ENCODE data around the gene CKAP2. TPM values are rescaled to one million over a fixed set of nuclear protein-coding genes. Genes with fewer than 3 reads are reported as not detected.

Gene CKAP2
- total and polyA plus RNA-seq, 7 experiments from 2014 or later = 12.0 to 59.9 (median 13.3) TPM

DNA sequence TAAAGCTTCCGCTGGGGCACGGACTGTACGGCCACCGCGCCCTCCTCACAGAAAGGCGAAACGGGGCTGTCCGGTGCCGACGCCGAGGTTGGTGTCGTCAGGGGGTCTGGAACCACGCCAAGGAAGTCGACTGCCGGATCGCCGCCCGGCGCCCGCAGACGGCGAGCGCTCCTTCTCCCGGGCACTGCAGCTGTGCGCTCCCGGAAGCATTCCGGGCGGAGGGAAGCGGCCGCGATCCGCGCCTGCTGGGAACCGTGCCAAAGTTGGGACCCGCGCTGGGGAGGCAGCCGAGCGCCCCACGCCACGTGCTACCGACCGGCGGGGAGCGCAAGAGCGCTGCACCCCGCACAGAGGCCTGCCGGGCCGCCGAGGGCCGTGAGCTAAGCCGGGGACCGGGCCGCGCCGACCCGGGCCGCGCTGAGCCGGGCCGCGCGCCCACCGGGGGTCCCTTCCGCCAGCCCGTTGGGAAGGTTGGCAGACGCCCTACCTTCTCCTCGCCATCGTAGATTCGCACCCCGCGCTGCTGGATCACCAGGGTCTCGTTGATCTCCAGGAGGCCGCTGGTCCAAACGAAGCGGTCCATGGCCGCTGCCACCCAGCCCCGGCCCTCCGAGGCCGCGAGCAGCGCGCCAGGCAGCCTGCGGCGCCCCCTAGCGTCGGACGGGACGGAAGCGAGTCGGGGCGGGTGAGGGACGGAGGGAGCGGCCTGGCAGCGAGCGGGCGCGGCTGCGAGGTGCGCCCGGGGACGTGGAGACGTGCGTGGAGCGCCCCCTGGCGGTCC, 5.1 kb upstream of the CKAP2 start, which contains the start of gene VPS36:
Gene VPS36 (minus strand): TSS at position 623 of the 781 bp plus-strand sequence. CDS start 40 bp downstream, at position 583.
- Mint-ChIP-seq H3K4me3 (peak within 1 kb of the TSS; percentile 80 to 98 (median 94)), H3K36me3 (peaks cover 0 to 6% (median 0%) of the 10 kb centered on the region in 5 donors), H3K4me1 (peaks cover 17 to 52% (median 45%) of the 10 kb centered on the region in 7 donors), H3K27ac (peak within 1 kb of the TSS; percentile 58 to 96 (median 90)), H3K27me3 (peaks cover 0 to 3% (median 0%) of the 10 kb centered on the region in 5 donors), H3K9me3 (no peaks in the 10 kb centered on the region)
- DNase-seq (peak; percentile 85 to 99 (median 95)), ATAC-seq (peak; percentile 85)
- Histone ChIP-seq H3K4me3 (ENCODE audit: low read length) (peak within 1 kb of the TSS; percentile 92), H3K4me1 (ENCODE audit: control insufficient read depth in 2 of 2, insufficient read depth in 2 of 2, low read length in 2 of 2) (peaks cover 26 to 27% of the 10 kb centered on the region in 2 donors), H3K27ac (ENCODE audit: low read depth, low read length) (peak within 1 kb of the TSS; percentile 88), H3K9me3 (ENCODE audit: control insufficient read depth in 2 of 3, low read length in 3 of 3) (no peaks in the 10 kb centered on the region), H3K27me3 (ENCODE audit: control insufficient read depth in 2 of 2, insufficient read depth in 2 of 2, low read length in 2 of 2) (no peaks in the 10 kb centered on the region), H3K36me3 (ENCODE audit: control insufficient read depth in 2 of 3, insufficient read depth in 3 of 3, low read length in 3 of 3) (peaks cover 0 to 4% (median 0%) of the 10 kb centered on the region in 3 experiments)
- ChIA-PET POLR2A (interaction anchor here (0.7 to 2.1 kb wide), 7 partner anchors 10 to 256 kb away, joined by 3 to 7 read pairs (median 4); partner anchors contain the start of gene SUGT1), CTCF (interaction anchor here (0.5 to 2.3 kb wide), 13 partner anchors 9 to 261 kb away, joined by 3 to 11 read pairs (median 4); partner anchors contain the start of gene SUGT1)
- intact Hi-C loops (cut with micrococcal nuclease) = loop anchor here (1.0 to 10.0 kb wide), 10 partner anchors 15 to 1535 kb away; partner anchors contain the start of gene SUGT1 (in 2 of the 2)

DNA sequence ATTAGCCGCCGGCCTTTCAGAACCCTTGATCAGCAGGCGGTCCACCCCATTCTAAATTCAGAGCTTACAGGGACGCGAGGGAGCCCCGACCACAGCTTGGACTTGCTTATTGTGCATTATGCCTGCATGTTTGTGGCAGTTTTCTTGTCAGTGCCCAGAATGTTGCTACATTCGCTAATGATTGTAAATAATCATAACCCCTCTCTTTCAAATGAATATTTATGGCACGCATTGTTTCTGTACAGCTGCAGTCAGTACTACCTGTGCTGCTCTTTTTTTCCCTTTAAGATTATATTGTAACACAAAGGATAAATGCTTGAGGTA, 4.5 kb upstream of the CKAP2 start:
- peak overlapping the region; percentile 80 to 95 (median 88) for H3K4me3 Mint-ChIP-seq
- Histone ChIP-seq H3K27ac (ENCODE audit: low read depth, low read length) (peak overlapping the region; percentile 48), H3K36me3 (ENCODE audit: control insufficient read depth in 2 of 3, insufficient read depth in 3 of 3, low read length in 3 of 3) (peaks cover 0 to 4% (median 0%) of the 10 kb centered on the region in 3 experiments), H3K9me3 (ENCODE audit: control insufficient read depth in 2 of 3, low read length in 3 of 3) (no peaks in the 10 kb centered on the region), H3K27me3 (ENCODE audit: control insufficient read depth in 2 of 2, insufficient read depth in 2 of 2, low read length in 2 of 2) (no peaks in the 10 kb centered on the region), H3K4me1 (ENCODE audit: control insufficient read depth in 2 of 2, insufficient read depth in 2 of 2, low read length in 2 of 2) (peaks cover 26 to 27% of the 10 kb centered on the region in 2 donors), H3K4me3 (ENCODE audit: low read length) (peak overlapping the region; percentile 92)
- no peak for ATAC-seq
- intact Hi-C loops (cut with micrococcal nuclease) = loop anchor here (1.0 to 10.0 kb wide), 10 partner anchors 15 to 1536 kb away; partner anchors contain the start of gene SUGT1 (in 2 of the 2)
- H3K27ac Mint-ChIP-seq = peak overlapping the region; percentile 36 to 94 (median 87)
- H3K27me3 Mint-ChIP-seq = peaks cover 0 to 5% (median 0%) of the 10 kb centered on the region in 5 donors
- peaks cover 0 to 1% (median 0%) of the 10 kb centered on the region in 11 donors for H3K9me3 Mint-ChIP-seq
- peaks cover 17 to 54% (median 45%) of the 10 kb centered on the region in 7 donors for H3K4me1 Mint-ChIP-seq
- DNase-seq = no peak
- ChIA-PET CTCF (interaction anchor here (0.6 to 2.3 kb wide), 10 partner anchors 8 to 262 kb away, joined by 3 to 11 read pairs (median 4); partner anchors contain the start of gene SUGT1), POLR2A (interaction anchor here (1.1 to 1.9 kb wide), 4 partner anchors 18 to 203 kb away, joined by 4 to 7 read pairs (median 6); partner anchors contain the start of gene SUGT1)
- peaks cover 0 to 6% (median 0%) of the 10 kb centered on the region in 5 donors for H3K36me3 Mint-ChIP-seq

DNA sequence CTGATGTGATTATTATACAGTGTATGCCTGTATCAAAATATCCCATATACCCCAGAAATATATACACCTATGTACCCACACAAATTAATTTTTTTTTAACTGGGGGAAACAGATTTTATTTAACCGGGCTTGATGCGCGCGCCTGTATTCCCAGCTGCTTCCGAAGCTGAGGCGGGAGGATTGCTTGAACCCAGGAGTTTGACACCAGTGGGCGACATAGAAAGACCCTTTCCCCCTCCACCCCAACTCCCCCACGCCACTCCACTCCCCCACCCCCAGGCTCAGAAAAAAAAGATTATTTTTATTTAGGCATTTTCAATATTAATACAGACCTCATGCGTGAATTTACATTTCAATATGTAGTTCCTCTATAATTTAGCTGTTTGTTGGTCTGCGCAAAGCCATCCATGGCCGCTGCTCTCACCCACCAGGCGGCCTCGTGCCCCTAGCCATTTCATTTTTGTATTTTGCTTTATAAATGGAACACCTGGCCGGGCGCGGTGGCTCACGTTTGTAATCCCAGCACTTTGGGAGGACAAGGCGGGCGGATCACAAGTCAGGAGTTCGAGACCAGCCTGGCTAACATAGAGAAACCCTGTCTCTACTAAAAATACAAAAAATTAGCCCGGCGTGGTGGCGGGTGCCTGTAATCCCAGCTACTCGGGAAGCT, 4.0 kb upstream of the CKAP2 start:
- POLR2A ChIA-PET = interaction anchor here (0.9 to 1.9 kb wide), 4 partner anchors 18 to 997 kb away, joined by 3 to 7 read pairs (median 6); partner anchors contain the start of gene SUGT1
- Mint-ChIP-seq H3K27ac (peak overlapping the region; percentile 36 to 94 (median 87)), H3K36me3 (peaks cover 0 to 9% (median 0%) of the 10 kb centered on the region in 5 donors), H3K4me1 (peaks cover 21 to 57% (median 49%) of the 10 kb centered on the region in 7 donors), H3K4me3 (peak overlapping the region; percentile 80 to 95 (median 88)), H3K9me3 (peaks cover 0 to 1% (median 0%) of the 10 kb centered on the region in 11 donors), H3K27me3 (peaks cover 0 to 5% (median 0%) of the 10 kb centered on the region in 5 donors)
- intact Hi-C loops (cut with micrococcal nuclease) = loop anchor here (2.0 to 10.0 kb wide), 3 partner anchors 34 to 1536 kb away; no protein-coding TSS in a partner anchor
- Histone ChIP-seq H3K36me3 (ENCODE audit: control insufficient read depth in 2 of 3, insufficient read depth in 3 of 3, low read length in 3 of 3) (peaks cover 0 to 4% (median 0%) of the 10 kb centered on the region in 3 experiments), H3K27me3 (ENCODE audit: control insufficient read depth in 2 of 2, insufficient read depth in 2 of 2, low read length in 2 of 2) (no peaks in the 10 kb centered on the region), H3K4me1 (ENCODE audit: control insufficient read depth in 2 of 2, insufficient read depth in 2 of 2, low read length in 2 of 2) (peaks cover 29 to 30% of the 10 kb centered on the region in 2 donors), H3K9me3 (ENCODE audit: control insufficient read depth in 2 of 3, low read length in 3 of 3) (no peaks in the 10 kb centered on the region), H3K4me3 (ENCODE audit: low read length) (no peak overlapping the region), H3K27ac (ENCODE audit: low read depth, low read length) (peak overlapping the region; percentile 48)
- DNase-seq (no peak), ATAC-seq (no peak)
- CTCF ChIA-PET = interaction anchor here (0.6 to 2.3 kb wide), 10 partner anchors 8 to 262 kb away, joined by 3 to 11 read pairs (median 4); partner anchors contain the start of gene SUGT1

DNA sequence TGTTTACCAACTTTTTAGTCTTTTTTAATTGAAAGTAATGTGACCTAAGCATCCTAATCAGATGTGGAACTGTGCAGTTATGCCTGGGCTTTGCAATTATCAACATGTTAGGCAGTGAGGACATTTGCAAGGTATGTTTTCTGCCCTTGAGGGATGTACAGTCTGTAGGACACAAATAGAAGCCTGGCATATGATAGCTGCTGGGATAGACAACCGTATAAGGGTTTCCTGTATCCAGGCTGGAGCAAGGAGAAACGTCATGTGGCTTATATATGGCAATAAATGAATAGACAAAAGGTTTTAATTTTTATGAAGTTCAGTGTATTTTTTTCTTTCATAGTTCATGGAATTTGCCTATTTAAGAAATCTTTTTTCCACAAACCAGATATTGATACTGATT, 2.8 kb upstream of the CKAP2 start:
- ChIA-PET POLR2A (no interaction called here), CTCF (no interaction called here)
- Histone ChIP-seq H3K36me3 (ENCODE audit: control insufficient read depth in 2 of 3, insufficient read depth in 3 of 3, low read length in 3 of 3) (peaks cover 0 to 4% (median 0%) of the 10 kb centered on the region in 3 experiments), H3K4me3 (ENCODE audit: low read length) (no peak overlapping the region), H3K27ac (ENCODE audit: low read depth, low read length) (no peak overlapping the region), H3K27me3 (ENCODE audit: control insufficient read depth in 2 of 2, insufficient read depth in 2 of 2, low read length in 2 of 2) (no peaks in the 10 kb centered on the region), H3K4me1 (ENCODE audit: control insufficient read depth in 2 of 2, insufficient read depth in 2 of 2, low read length in 2 of 2) (peaks cover 31 to 34% of the 10 kb centered on the region in 2 donors), H3K9me3 (ENCODE audit: control insufficient read depth in 2 of 3, low read length in 3 of 3) (no peaks in the 10 kb centered on the region)
- intact Hi-C loops (cut with micrococcal nuclease) = loop anchor here (5.0 to 10.0 kb wide), 2 partner anchors 35 to 1538 kb away; no protein-coding TSS in a partner anchor
- H3K9me3 Mint-ChIP-seq = peaks cover 0 to 1% (median 0%) of the 10 kb centered on the region in 11 donors
- DNase-seq = no peak
- peak overlapping the region in 3 of 9 donors; percentile 22 to 26 (median 26) for H3K27ac Mint-ChIP-seq
- peaks cover 0 to 10% (median 0%) of the 10 kb centered on the region in 5 donors for H3K36me3 Mint-ChIP-seq
- H3K4me1 Mint-ChIP-seq = peaks cover 24 to 64% (median 51%) of the 10 kb centered on the region in 7 donors
- no peak for ATAC-seq
- H3K4me3 Mint-ChIP-seq = no peak overlapping the region
- H3K27me3 Mint-ChIP-seq = peaks cover 0 to 5% (median 0%) of the 10 kb centered on the region in 5 donors

DNA sequence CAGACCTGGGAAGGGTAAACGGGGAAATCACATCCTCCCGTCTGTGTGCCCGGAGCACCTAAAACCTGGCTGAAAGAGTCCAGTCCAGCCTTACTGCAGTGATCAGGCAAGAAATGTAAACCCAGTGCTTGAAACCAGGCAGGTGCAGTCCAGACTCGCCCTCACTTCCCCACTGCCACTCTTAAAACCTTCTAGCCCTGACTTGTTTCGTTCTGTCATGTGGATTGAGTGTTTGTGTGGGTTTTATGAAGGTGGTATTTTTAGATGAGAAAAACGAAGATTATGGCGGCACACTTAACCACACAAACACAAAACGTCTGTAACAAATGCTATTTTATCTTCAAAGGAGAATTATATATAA, 839 bp upstream of the CKAP2 start:
- peaks cover 0 to 5% (median 0%) of the 10 kb centered on the region in 5 donors for H3K27me3 Mint-ChIP-seq
- peaks cover 19 to 60% (median 36%) of the 10 kb centered on the region in 7 donors for H3K4me1 Mint-ChIP-seq
- H3K27ac ChIP-seq (ENCODE audit: low read depth, low read length) = peak overlapping the region; percentile 86
- ChIA-PET POLR2A (interaction anchor here (1.4 kb wide), 1 partner anchor 628 kb away, joined by 3 read pairs; no protein-coding TSS in a partner anchor), CTCF (no interaction called here)
- H3K4me3 Mint-ChIP-seq = peak overlapping the region; percentile 93 to 98 (median 96)
- intact Hi-C loops (cut with micrococcal nuclease) = loop anchor here (2.0 to 10.0 kb wide), 4 partner anchors 37 to 1540 kb away; partner anchors contain the start of gene WDFY2 (in 1 of the 2)
- ATAC-seq (no peak), DNase-seq (peak in 1 of 9 donors; percentile 47)
- peaks cover 0 to 4% (median 0%) of the 10 kb centered on the region in 3 experiments for H3K36me3 ChIP-seq (ENCODE audit: control insufficient read depth in 2 of 3, insufficient read depth in 3 of 3, low read length in 3 of 3)
- H3K27ac Mint-ChIP-seq = peak overlapping the region; percentile 96 to 100 (median 99)
- H3K4me3 ChIP-seq (ENCODE audit: low read length) = peak overlapping the region; percentile 87
- H3K9me3 ChIP-seq (ENCODE audit: control insufficient read depth in 2 of 3, low read length in 3 of 3) = no peaks in the 10 kb centered on the region
- H3K27me3 ChIP-seq (ENCODE audit: control insufficient read depth in 2 of 2, insufficient read depth in 2 of 2, low read length in 2 of 2) = no peaks in the 10 kb centered on the region
- H3K36me3 Mint-ChIP-seq = peaks cover 0 to 13% (median 3%) of the 10 kb centered on the region in 5 donors
- H3K9me3 Mint-ChIP-seq = peaks cover 0 to 1% (median 0%) of the 10 kb centered on the region in 11 donors
- H3K4me1 ChIP-seq (ENCODE audit: control insufficient read depth in 2 of 2, insufficient read depth in 2 of 2, low read length in 2 of 2) = peaks cover 14 to 20% of the 10 kb centered on the region in 2 donors
